ENCODE data around the gene TAS1R3.

TAS1R3 gene

GRCh38 chr1:1371746-1372711, 40.9 kb downstream of the TAS1R3 start:
- DNase-seq = peak; percentile 81

- no peak for DNase-seq
Observed at GRCh38 chr1:1373051-1373814, 42.2 kb downstream of the TAS1R3 start.

GRCh38 chr1:1373815-1374588, 42.9 kb downstream of the TAS1R3 start:
- no peak for DNase-seq

- no peak for DNase-seq
Observed at GRCh38 chr1:1374589-1374928, 43.5 kb downstream of the TAS1R3 start.

GRCh38 chr1:1374929-1375662, 44.0 kb downstream of the TAS1R3 start, which contains the start of gene AURKAIP1:
AURKAIP1 (minus strand) TSS chr1:1375207; CDS start chr1:1374756, 451 bp downstream.
- DNase-seq = peak; percentile 96

- no peak for DNase-seq
Observed at GRCh38 chr1:1376551-1377226, 45.6 kb downstream of the TAS1R3 start.

- DNase-seq = no peak
Observed at GRCh38 chr1:1377540-1378205, 46.6 kb downstream of the TAS1R3 start.

- no peak for DNase-seq
Observed at GRCh38 chr1:1380860-1381259, 49.8 kb downstream of the TAS1R3 start.

GRCh38 chr1:1381294-1381693, 50.2 kb downstream of the TAS1R3 start:
- DNase-seq = no peak

All from activated naive CD4-positive, alpha-beta T cell treated with Interleukin-2 at 50 U/mL for 16 hours (primary cell).